ENCODE data around the gene DMRTB1.

The DMRTB1 gene

DNA sequence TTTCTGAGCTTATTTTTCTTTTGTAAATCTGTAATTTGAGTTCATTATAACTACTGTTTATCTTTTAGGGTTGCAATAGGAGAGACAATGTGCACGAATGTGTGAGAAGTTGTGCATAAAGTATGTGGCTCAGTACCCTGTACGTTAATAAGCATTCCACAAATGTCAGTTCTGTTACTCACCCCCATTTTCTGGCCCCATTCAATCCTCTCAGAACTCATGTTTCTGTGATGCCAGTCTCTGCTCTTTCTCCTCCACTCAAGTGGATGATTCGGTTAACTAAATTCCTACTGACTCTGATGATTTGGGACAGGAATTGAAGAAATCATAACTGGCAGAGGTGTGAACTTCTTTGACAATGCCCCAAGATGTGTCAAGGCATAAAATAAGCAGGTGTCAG is 10.2 kb upstream of the DMRTB1 start:
- no peak overlapping the region for H3K4me3 ChIP-seq (ENCODE audit: low read length in 2 of 2)

DNA sequence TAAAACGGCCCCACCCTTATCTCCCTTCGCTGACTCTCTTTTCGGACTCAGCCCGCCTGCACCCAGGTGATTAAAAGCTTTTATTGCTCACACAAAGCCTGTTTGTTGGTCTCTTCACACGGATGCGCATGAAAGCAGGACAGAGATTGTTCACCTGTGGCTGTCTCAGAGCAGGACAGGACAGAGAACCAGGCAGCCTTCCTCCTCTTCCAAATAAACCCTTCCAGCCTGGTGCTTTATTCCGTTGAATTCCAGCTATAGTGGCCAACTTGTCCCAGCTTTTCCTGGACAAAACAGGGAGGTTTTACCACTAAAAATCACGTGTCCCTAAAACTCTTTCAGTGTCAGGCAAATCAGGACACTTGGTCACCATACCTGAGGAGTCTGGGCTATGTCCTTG is 9.5 kb upstream of the DMRTB1 start:
- Histone ChIP-seq H3K4me1 (ENCODE audit: control insufficient read depth in 2 of 2, insufficient read depth in 2 of 2, low read length in 2 of 2) (no peaks in the 10 kb centered on the region), H3K27me3 (ENCODE audit: control insufficient read depth in 2 of 2, insufficient read depth in 2 of 2, low read length in 2 of 2) (no peaks in the 10 kb centered on the region), H3K27ac (ENCODE audit: low read depth in 2 of 2, low read length in 2 of 2) (no peak overlapping the region), H3K9me3 (ENCODE audit: control insufficient read depth in 2 of 2, low read length in 2 of 2) (no peaks in the 10 kb centered on the region), H3K4me3 (ENCODE audit: low read length in 2 of 2) (no peak overlapping the region), H3K9ac (ENCODE audit: low read depth in 1 of 2, low read length in 2 of 2) (no peak overlapping the region), H3K36me3 (ENCODE audit: control insufficient read depth in 2 of 2, insufficient read depth in 2 of 2, low read length in 2 of 2) (no peaks in the 10 kb centered on the region)

More for the DNA sequence above, 10.2 kb upstream of the DMRTB1 start:
- Histone ChIP-seq H3K9ac (ENCODE audit: low read depth in 1 of 2, low read length in 2 of 2) (no peak overlapping the region), H3K36me3 (ENCODE audit: control insufficient read depth in 2 of 2, insufficient read depth in 2 of 2, low read length in 2 of 2) (no peaks in the 10 kb centered on the region), H3K27ac (ENCODE audit: low read depth in 2 of 2, low read length in 2 of 2) (no peak overlapping the region), H3K4me1 (ENCODE audit: control insufficient read depth in 2 of 2, insufficient read depth in 2 of 2, low read length in 2 of 2) (no peaks in the 10 kb centered on the region), H3K27me3 (ENCODE audit: control insufficient read depth in 2 of 2, insufficient read depth in 2 of 2, low read length in 2 of 2) (no peaks in the 10 kb centered on the region), H3K9me3 (ENCODE audit: control insufficient read depth in 2 of 2, low read length in 2 of 2) (no peaks in the 10 kb centered on the region)

DNA sequence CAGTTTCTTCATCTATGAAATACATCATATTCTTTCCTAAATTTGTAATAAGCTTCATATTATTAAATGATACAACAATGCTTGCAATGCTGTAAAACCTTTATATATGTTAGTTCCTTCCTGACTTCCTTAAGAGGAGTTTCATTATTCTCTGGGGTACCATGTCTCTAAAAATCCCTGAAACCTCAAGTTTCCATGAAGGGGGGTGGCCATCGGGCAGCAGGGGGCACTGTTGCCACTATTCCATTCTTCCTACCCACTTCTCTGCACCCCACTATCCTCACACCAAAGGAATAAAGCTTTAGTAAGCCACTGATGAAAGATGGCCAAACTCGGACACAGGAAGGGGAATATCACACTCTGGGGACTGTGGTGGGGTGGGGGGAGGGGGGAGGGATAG is 9.0 kb upstream of the DMRTB1 start:
- no peak overlapping the region for H3K4me3 ChIP-seq (ENCODE audit: low read length in 2 of 2)
- H3K9me3 ChIP-seq (ENCODE audit: control insufficient read depth in 2 of 2, low read length in 2 of 2), result no peaks in the 10 kb centered on the region
- H3K9ac ChIP-seq (ENCODE audit: low read depth in 1 of 2, low read length in 2 of 2), result no peak overlapping the region
- no peaks in the 10 kb centered on the region for H3K27me3 ChIP-seq (ENCODE audit: control insufficient read depth in 2 of 2, insufficient read depth in 2 of 2, low read length in 2 of 2)
- H3K36me3 ChIP-seq (ENCODE audit: control insufficient read depth in 2 of 2, insufficient read depth in 2 of 2, low read length in 2 of 2), result no peaks in the 10 kb centered on the region
- no peak overlapping the region for H3K27ac ChIP-seq (ENCODE audit: low read depth in 2 of 2, low read length in 2 of 2)
- no peaks in the 10 kb centered on the region for H3K4me1 ChIP-seq (ENCODE audit: control insufficient read depth in 2 of 2, insufficient read depth in 2 of 2, low read length in 2 of 2)

DNA sequence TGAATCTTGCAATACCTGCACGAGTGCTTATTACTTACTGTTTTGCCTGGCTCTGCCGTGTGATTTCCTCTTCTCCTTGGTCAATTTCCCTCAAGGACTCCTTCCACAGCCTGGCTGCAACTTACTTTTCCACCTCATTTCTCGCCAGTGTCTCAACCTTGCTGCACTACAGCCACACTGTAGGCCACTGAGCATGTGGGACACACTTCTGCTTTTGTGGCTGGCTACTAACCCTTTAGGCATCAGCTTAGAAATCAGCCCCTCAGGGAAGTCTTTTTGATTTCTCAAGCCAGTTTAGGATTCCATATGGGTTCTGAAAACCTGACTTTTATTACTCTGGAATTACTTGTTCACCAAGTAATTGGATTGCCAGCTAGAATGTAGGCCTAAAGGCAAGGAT is 5.2 kb upstream of the DMRTB1 start:
- Histone ChIP-seq H3K27me3 (ENCODE audit: control insufficient read depth in 2 of 2, insufficient read depth in 2 of 2, low read length in 2 of 2) (no peaks in the 10 kb centered on the region), H3K27ac (ENCODE audit: low read depth in 2 of 2, low read length in 2 of 2) (no peak overlapping the region), H3K9ac (ENCODE audit: low read depth in 1 of 2, low read length in 2 of 2) (no peak overlapping the region), H3K4me1 (ENCODE audit: control insufficient read depth in 2 of 2, insufficient read depth in 2 of 2, low read length in 2 of 2) (no peaks in the 10 kb centered on the region), H3K9me3 (ENCODE audit: control insufficient read depth in 2 of 2, low read length in 2 of 2) (no peaks in the 10 kb centered on the region), H3K4me3 (ENCODE audit: low read length in 2 of 2) (no peak overlapping the region), H3K36me3 (ENCODE audit: control insufficient read depth in 2 of 2, insufficient read depth in 2 of 2, low read length in 2 of 2) (no peaks in the 10 kb centered on the region)

DNA sequence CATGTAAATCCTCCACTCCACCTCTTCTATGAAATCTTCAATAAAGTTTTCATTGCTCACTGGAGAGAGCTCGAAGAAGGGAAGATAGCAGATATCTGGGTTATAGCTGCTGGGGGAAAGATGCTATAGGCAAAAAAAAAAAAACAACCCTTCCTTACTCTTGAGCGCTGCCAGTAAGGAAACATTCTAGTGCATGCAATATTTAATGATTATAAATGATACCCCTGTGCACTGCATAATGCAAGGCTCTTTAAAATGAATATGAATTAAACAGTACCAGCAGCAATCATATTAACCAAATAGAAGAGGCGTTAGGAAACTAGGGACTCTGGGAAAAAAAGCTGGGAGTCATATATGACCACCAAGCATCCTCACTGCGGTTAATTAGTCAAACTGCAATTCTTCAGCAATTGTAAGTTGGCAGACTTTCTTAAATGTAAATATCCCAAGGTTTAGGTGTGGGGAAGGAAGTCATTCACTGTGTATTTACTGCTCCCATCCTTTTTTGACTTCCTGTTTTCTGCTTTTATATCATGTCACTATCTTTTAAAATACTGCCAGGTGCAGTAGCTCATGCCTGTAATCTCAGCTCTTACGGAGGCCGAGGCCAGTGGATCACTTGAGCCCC is 3.7 kb upstream of the DMRTB1 start:
- no peaks in the 10 kb centered on the region for H3K27me3 ChIP-seq (ENCODE audit: control insufficient read depth in 2 of 2, insufficient read depth in 2 of 2, low read length in 2 of 2)
- no peaks in the 10 kb centered on the region for H3K9me3 ChIP-seq (ENCODE audit: control insufficient read depth in 2 of 2, low read length in 2 of 2)
- H3K27ac ChIP-seq (ENCODE audit: low read depth in 2 of 2, low read length in 2 of 2), result no peak overlapping the region
- no peaks in the 10 kb centered on the region for H3K36me3 ChIP-seq (ENCODE audit: control insufficient read depth in 2 of 2, insufficient read depth in 2 of 2, low read length in 2 of 2)
- no peak overlapping the region for H3K9ac ChIP-seq (ENCODE audit: low read depth in 1 of 2, low read length in 2 of 2)
- no peaks in the 10 kb centered on the region for H3K4me1 ChIP-seq (ENCODE audit: control insufficient read depth in 2 of 2, insufficient read depth in 2 of 2, low read length in 2 of 2)
- no peak overlapping the region for H3K4me3 ChIP-seq (ENCODE audit: low read length in 2 of 2)

DNA sequence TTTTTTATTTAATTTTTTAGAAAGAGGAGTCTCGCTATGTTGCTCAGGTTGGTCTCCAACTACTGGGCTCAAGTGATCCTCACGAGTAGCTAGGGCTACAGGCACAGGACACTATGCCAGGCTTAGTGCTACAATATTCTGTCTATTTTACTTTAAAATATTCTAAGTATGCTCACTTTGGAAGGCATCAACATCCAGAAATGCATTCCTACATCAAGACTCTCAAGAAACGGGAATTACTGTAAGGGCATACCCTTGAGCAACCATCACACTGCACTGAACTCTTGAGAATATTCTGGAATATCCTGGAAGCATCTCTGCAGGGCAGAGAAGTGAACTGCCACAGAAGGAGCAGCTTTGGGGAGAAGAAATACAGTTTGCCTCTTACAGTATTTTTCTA is 565 bp upstream of the DMRTB1 start:
- no peaks in the 10 kb centered on the region for H3K9me3 ChIP-seq (ENCODE audit: control insufficient read depth in 2 of 2, low read length in 2 of 2)
- no peaks in the 10 kb centered on the region for H3K27me3 ChIP-seq (ENCODE audit: control insufficient read depth in 2 of 2, insufficient read depth in 2 of 2, low read length in 2 of 2)
- H3K4me3 ChIP-seq (ENCODE audit: low read length in 2 of 2), result no peak overlapping the region
- H3K9ac ChIP-seq (ENCODE audit: low read depth in 1 of 2, low read length in 2 of 2), result no peak overlapping the region
- H3K4me1 ChIP-seq (ENCODE audit: control insufficient read depth in 2 of 2, insufficient read depth in 2 of 2, low read length in 2 of 2), result no peaks in the 10 kb centered on the region
- no peak overlapping the region for H3K27ac ChIP-seq (ENCODE audit: low read depth in 2 of 2, low read length in 2 of 2)
- no peaks in the 10 kb centered on the region for H3K36me3 ChIP-seq (ENCODE audit: control insufficient read depth in 2 of 2, insufficient read depth in 2 of 2, low read length in 2 of 2)

DNA sequence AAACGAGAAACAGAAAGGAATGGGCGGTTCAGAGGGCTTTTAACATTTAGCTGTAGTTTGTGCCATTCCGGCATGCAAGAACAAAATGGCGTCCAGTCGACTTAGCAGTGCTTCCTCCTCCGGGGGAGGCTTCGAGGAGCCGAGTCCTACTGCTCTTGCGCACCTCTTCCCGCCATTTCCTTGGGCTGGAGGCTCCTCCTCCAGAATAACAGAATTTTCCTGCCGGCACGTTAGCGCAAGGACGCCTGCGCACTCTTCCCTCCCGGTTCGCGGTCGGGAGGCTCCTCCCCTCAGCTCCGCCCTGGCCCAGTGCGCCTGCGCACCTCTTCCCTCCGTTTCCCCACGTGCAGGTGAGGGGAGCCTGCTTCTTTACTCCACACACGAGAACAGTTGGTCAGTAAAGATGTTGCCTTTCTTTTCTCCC is 1.0 kb downstream of the DMRTB1 start:
- Histone ChIP-seq H3K27ac (ENCODE audit: low read depth in 2 of 2, low read length in 2 of 2) (no peak overlapping the region), H3K4me3 (ENCODE audit: low read length in 2 of 2) (no peak overlapping the region)

DNA sequence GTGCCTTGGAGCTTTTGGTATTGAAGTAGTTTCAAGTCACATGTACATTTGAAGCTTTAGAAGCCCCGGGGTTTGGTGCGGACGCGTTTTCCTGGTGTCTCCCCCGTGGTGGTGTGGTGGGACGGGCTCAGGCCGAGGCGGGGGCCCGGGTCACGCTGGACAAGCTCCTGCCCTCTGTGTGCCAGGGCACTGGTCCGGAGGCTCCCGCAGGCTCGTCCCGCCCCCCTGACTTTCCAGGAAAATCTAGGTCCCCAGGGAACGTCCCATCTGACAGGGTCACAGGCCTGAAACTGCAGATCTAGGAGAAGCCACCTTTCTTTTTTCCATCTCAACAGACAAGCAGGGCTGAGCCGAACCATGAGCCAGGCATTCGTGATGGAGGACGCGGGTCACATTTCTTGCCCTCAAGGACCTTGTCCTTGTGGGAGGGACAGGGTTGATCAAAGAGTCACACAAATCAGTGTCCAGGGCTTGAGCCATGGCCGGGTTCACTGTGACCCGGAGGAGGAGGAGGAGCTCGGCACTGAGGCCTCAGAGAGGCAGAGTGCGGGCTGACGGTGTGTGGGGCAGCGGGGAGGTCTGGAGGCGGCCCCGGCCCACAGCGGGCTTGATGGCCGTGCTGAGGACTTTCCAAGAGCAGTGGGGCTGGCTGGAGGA is 1.6 kb downstream of the DMRTB1 start:
- Histone ChIP-seq H3K27ac (ENCODE audit: low read depth in 2 of 2, low read length in 2 of 2) (no peak overlapping the region), H3K4me1 (ENCODE audit: control insufficient read depth in 2 of 2, insufficient read depth in 2 of 2, low read length in 2 of 2) (no peaks in the 10 kb centered on the region), H3K4me3 (ENCODE audit: low read length in 2 of 2) (no peak overlapping the region), H3K27me3 (ENCODE audit: control insufficient read depth in 2 of 2, insufficient read depth in 2 of 2, low read length in 2 of 2) (no peaks in the 10 kb centered on the region), H3K9me3 (ENCODE audit: control insufficient read depth in 2 of 2, low read length in 2 of 2) (no peaks in the 10 kb centered on the region), H3K9ac (ENCODE audit: low read depth in 1 of 2, low read length in 2 of 2) (no peak overlapping the region), H3K36me3 (ENCODE audit: control insufficient read depth in 2 of 2, insufficient read depth in 2 of 2, low read length in 2 of 2) (no peaks in the 10 kb centered on the region)

More for the DNA sequence above, 1.0 kb downstream of the DMRTB1 start:
- Histone ChIP-seq H3K9ac (ENCODE audit: low read depth in 1 of 2, low read length in 2 of 2) (no peak overlapping the region), H3K9me3 (ENCODE audit: control insufficient read depth in 2 of 2, low read length in 2 of 2) (no peaks in the 10 kb centered on the region), H3K36me3 (ENCODE audit: control insufficient read depth in 2 of 2, insufficient read depth in 2 of 2, low read length in 2 of 2) (no peaks in the 10 kb centered on the region), H3K27me3 (ENCODE audit: control insufficient read depth in 2 of 2, insufficient read depth in 2 of 2, low read length in 2 of 2) (no peaks in the 10 kb centered on the region), H3K4me1 (ENCODE audit: control insufficient read depth in 2 of 2, insufficient read depth in 2 of 2, low read length in 2 of 2) (no peaks in the 10 kb centered on the region)

DNA sequence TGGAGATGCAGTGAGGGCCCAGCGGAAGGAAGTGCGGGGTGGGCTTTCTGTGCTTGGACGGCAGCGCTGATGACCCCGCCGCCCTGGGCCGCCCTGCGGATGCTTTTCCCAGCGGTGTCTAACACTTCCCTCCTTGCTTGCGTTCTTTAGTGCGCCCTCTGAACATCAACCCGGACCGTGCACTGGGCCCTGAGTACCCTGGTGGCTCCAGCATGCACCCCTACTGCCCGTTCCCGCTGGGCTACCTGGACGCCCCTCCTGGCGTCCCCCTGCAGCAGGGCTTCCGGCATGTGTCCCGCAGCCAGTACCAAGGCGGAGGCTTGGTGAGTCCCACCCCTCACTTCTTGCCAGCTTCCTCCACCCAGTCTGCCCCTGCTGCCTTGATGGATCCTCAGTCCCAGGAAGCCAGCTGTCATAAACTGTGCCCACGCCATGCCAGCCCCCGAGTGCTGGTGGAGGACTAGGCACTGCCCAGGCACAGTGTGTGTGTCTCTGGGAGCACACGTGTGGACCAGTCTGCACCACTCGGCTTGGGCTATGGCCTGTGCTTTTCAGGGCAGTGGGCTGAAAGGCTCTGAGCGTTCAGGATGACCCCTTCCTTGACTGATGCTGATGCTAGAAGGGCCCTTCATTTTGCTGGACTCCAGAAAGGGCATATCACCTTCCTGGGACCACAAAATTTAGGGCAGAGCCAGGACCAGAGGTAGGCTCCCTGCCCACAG is 2.3 kb downstream of the DMRTB1 start:
- Histone ChIP-seq H3K27ac (ENCODE audit: low read depth in 2 of 2, low read length in 2 of 2) (no peak overlapping the region), H3K36me3 (ENCODE audit: control insufficient read depth in 2 of 2, insufficient read depth in 2 of 2, low read length in 2 of 2) (no peaks in the 10 kb centered on the region), H3K27me3 (ENCODE audit: control insufficient read depth in 2 of 2, insufficient read depth in 2 of 2, low read length in 2 of 2) (no peaks in the 10 kb centered on the region), H3K9ac (ENCODE audit: low read depth in 1 of 2, low read length in 2 of 2) (no peak overlapping the region), H3K9me3 (ENCODE audit: control insufficient read depth in 2 of 2, low read length in 2 of 2) (no peaks in the 10 kb centered on the region), H3K4me1 (ENCODE audit: control insufficient read depth in 2 of 2, insufficient read depth in 2 of 2, low read length in 2 of 2) (no peaks in the 10 kb centered on the region), H3K4me3 (ENCODE audit: low read length in 2 of 2) (no peak overlapping the region)

DNA sequence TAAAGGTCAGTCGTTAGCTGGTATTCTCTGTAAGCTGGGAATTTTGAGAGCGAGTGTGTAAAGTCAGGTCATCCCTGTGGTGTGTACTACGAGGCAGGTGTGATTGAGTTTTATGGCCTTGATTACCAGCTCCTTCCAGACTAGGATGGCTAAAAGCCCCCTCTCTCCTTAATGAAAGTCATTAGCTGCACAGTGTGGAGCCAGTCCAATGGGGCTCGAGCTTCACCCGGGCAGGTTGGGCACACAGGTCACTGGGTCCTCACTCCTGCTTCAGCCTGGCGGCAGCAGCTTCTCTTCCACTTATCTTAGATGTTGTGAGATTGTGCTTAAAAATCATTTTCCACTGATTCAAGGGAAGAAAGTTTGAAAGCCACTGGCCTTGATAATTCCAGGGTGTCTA is 3.0 kb downstream of the DMRTB1 start:
- H3K4me3 ChIP-seq (ENCODE audit: low read length in 2 of 2), result no peak overlapping the region
- H3K36me3 ChIP-seq (ENCODE audit: control insufficient read depth in 2 of 2, insufficient read depth in 2 of 2, low read length in 2 of 2), result no peaks in the 10 kb centered on the region
- H3K4me1 ChIP-seq (ENCODE audit: control insufficient read depth in 2 of 2, insufficient read depth in 2 of 2, low read length in 2 of 2), result no peaks in the 10 kb centered on the region
- no peaks in the 10 kb centered on the region for H3K9me3 ChIP-seq (ENCODE audit: control insufficient read depth in 2 of 2, low read length in 2 of 2)
- no peak overlapping the region for H3K27ac ChIP-seq (ENCODE audit: low read depth in 2 of 2, low read length in 2 of 2)
- H3K27me3 ChIP-seq (ENCODE audit: control insufficient read depth in 2 of 2, insufficient read depth in 2 of 2, low read length in 2 of 2), result no peaks in the 10 kb centered on the region
- H3K9ac ChIP-seq (ENCODE audit: low read depth in 1 of 2, low read length in 2 of 2), result no peak overlapping the region
